Uterus (tissue), 2 donors: Measurements from ENCODE around the gene SLC41A3.

Experiments
- POLR2A ChIP-seq, 2 donors: fragments of 450-650 bp; IDR thresholded peaks; one replicate each; pipeline ENCODE4 v1.6.1; 2016; ENCODE audit warnings: antibody characterized with exemption in 2 of 2, mild to moderate bottlenecking in 1 of 2, moderate library complexity in 1 of 2
- TF ChIP-seq, protein P1 (sequence below), 4 experiments: fragments of 200-600 bp in 2 of 4; fragments of 450-650 bp in 2 of 4; sonication (generic) in 2 of 4; IDR thresholded peaks; one replicate each; pipeline ENCODE4 v1.5.1; 2016 to 2019; ENCODE audit warnings: antibody characterized with exemption in 4 of 4, mild to moderate bottlenecking in 2 of 4, moderate library complexity in 1 of 4

DNA sequence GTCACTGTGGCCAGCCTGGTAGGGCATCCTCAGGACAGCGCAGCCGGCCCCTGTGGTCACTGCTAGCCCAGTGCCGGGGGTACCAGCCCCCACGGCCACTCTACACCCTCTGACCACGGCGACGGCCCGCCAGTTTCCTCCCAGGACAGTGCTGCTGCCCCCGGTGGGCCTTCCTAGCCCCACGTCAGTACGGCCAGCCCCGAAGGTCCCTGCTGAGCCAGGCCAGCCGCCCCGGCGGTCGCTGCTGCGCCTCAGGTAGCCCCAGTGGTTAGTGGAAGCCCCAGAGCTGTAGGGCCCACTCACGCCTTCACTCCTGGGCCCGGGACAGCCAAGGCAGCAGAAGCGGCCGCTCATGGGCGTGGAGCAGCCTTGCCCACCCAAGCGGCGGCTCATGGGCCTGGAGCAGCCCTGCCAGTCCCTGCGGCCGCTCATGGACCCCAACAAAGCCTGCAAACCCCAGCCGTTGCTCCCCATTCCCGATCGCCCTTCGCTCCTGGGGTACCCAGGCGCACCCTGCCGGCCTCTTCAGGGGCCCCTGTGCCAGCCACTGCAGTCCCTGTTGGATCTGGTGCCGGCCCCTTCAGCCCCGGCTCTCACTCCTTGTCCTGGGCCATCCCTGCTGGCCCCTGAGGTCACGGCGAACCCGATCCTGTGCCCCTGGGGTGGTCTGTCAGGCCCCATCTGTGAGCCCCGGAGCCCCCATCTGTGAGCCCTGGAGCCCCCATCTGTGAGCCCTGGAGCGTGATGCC is 124.4 kb downstream of the SLC41A3 start:
- TF ChIP-seq, protein P1, sequence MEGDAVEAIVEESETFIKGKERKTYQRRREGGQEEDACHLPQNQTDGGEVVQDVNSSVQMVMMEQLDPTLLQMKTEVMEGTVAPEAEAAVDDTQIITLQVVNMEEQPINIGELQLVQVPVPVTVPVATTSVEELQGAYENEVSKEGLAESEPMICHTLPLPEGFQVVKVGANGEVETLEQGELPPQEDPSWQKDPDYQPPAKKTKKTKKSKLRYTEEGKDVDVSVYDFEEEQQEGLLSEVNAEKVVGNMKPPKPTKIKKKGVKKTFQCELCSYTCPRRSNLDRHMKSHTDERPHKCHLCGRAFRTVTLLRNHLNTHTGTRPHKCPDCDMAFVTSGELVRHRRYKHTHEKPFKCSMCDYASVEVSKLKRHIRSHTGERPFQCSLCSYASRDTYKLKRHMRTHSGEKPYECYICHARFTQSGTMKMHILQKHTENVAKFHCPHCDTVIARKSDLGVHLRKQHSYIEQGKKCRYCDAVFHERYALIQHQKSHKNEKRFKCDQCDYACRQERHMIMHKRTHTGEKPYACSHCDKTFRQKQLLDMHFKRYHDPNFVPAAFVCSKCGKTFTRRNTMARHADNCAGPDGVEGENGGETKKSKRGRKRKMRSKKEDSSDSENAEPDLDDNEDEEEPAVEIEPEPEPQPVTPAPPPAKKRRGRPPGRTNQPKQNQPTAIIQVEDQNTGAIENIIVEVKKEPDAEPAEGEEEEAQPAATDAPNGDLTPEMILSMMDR (IDR thresholded peaks at IDR 0.05): no peak
- TF ChIP-seq POLR2A (IDR thresholded peaks at IDR 0.05): no peak
